Fibroblast of gingiva (primary cell): ENCODE measurements around the gene CLMP.
"Not testable (repeated sequence)": the region's sequence is repeated elsewhere in the genome, so short reads cannot be mapped to it uniquely, and the experiment has no call there.

Source experiments
- DNase-seq: peaks from one replicate; pipeline ENCODE4 v3.0.0-alpha.2; 2011; ENCODE audit warnings: low read depth

CLMP gene

GRCh38 chr11:123132881-123133280 is 62.2 kb downstream of the CLMP start:
- DNase-seq: no peak

GRCh38 chr11:123132034-123132766 is 62.8 kb downstream of the CLMP start:
- DNase-seq: peak; percentile 42

DNA sequence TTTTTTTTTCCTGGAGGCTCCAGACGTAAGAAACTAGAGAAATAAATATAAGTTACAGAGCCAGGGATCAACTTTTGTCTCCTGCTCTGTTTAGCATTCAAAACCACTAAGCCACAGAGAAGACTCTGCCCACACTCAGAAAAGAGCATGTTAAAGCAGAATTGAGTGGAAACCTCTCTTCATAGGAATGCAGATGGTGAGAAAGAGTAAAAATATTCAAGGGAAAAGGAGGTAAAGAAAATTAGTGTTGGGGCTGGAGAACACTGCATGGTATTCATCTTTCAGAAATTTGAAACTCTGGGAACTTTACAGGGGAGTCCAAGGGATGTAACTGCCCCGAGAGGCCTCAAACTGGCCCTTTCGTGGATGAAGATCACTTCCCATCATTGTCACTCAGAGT is 65.1 kb downstream of the CLMP start:
- peak; percentile 33 for DNase-seq

DNA sequence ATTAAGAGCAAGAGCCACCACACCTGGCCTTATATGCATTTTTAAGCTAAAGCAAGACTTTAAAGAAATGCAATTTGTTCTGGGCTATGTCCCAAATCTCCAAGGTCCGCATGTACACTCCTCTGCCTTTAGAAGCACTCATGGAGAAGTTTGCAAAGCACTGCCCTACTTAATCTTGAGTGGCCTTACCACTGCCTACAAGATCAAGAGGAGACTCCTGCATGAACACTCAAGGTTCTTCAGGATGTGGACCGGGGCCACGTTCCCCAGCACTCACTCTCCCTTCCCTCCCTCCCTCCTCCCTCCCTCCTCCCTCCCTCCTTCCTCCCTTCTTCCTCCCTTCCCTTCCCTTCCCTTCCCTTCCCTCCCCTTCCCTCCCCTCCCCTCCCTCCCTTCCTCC is 69.9 kb downstream of the CLMP start:
- DNase-seq: no peak

- DNase-seq: no peak
Observed at GRCh38 chr11:123122852-123123251, 72.2 kb downstream of the CLMP start.

- peak; percentile 73 for DNase-seq
Observed at GRCh38 chr11:123122341-123122740, 72.7 kb downstream of the CLMP start.

DNA sequence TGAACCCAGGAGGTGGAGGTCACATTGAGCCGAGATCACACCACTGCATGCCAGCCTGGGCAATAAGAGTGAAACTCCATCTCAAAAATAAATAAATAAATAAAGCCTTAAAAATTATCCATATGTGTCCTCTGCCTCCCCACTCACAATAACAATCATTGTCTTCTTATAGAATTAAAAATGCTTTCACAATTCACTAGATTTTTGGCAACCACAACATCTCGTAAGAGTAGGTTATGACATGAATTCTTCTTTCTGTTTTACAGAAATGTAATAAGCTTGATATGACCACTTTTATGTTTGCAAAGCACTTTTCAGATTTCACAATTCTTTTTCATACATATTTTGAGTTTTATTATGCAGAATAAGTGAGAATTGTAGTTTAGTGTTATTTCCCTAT is 78.6 kb downstream of the CLMP start:
- no peak for DNase-seq

GRCh38 chr11:123111465-123111864 is 83.6 kb downstream of the CLMP start:
- DNase-seq: peak; percentile 22

GRCh38 chr11:123110397-123110796 is 84.7 kb downstream of the CLMP start:
- no peak for DNase-seq

- DNase-seq: no peak
Observed at GRCh38 chr11:123107945-123108495, 87.0 kb downstream of the CLMP start.

DNA sequence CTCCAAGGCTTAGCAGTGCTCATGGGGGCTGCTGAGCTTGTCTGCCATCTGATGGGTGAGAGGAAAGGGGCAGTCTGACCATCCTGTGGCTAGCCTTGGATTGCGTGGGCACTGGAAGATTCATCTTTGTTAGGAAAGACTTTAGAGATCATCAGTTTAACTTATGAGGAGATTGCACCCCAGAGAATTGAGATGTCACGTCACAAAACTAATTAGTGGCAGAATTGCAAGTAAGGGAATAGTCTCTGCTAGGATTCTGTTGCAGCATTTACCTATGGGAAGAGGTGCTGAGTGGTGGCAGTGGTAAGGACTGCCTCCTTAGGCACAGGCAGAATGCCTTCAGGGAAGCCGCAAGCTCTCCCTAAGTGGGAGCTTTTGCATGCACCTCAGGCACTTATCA is 90.4 kb downstream of the CLMP start:
- no peak for DNase-seq

DNA sequence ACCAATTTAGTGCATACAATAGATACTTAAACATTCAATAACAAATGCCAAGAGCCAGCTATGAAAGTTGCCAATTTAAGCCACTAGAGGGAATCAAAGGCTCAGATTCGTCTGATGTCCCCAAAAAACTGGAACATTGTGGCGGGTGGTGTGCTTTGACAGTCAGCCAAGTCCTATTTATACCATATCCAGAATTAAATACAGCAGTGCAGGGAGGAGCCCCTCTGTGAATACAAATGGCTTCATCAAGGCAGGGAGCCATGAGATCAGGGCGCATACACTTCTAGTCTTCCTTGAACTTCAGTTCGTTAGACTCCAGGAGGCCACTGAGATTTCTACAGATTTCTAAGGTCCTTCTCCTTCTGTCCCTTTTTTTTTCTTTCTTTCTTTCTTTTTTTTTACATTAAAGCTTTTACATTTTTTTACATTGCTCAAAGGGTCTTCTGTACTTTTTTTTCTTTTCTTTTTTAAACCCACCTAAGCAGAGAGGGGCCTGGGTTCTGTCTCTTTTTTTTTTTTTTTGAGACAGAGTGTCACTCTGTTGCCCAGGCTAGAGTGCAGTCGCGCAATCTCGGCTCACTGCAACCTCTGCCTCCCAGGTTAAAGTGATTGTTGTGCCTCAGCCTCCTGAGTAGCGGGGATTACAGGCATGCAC is 91.6 kb downstream of the CLMP start:
- peak; percentile 87 for DNase-seq

DNA sequence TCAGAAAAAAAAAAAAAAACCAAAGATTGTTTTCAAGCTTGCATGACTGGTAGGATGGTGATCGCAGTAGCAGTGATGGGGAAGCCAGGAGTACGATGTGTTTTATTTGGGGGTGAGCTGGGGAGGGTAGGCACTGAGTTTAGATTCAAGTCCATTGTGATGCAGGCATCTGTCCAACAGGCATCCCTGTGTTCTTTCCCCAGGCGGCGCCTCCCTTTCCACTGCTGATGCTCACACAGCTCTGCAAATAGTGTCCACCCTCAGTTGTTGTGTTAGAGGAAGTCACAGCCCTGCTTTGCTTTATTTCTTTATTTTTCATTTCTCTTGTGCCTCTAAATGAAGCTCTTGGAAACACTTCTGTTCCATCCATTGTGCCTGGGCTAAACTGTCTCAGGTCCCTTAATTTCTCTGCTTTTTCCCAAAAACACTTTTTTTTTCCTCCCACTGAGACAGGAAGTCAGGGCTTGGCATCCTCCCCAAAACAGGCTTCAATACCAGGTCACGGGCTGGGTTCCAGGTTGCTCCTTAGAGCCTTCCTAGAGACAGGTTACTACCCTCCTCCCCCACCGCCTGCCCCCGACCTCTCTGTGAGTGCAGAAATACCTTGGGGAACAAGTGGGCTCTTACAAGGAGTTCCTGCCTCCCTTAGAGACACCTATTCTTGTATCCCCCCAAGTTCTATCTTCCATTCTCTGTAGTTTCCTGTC is 94.5 kb downstream of the CLMP start:
- no peak for DNase-seq

DNA sequence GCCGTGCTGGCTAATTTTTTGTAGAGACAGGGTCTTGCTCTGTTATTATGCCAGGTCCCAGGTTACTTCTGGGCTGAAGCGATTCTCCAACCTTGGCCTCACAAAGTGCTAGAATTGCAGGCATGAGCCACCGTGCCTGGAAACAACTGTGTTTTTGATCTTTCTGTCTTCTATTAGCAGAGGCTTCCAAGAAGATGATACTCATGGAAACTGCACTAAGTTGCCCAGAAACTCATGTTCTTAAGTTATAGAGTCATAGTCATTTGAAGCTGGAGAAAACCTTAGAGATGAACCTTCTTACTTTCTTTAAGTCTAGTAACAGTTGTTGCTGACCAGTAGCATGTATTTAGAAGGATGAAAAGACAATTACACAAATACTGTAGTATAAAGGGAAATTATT is 96.1 kb downstream of the CLMP start:
- peak; percentile 21 for DNase-seq

- no peak for DNase-seq
Observed at GRCh38 chr11:123093739-123094138, 101.3 kb downstream of the CLMP start.

GRCh38 chr11:123091506-123091905 is 103.5 kb downstream of the CLMP start:
- no peak for DNase-seq

GRCh38 chr11:123090168-123090567 is 104.9 kb downstream of the CLMP start:
- DNase-seq: not testable (repeated sequence)

GRCh38 chr11:123088896-123089295 is 106.2 kb downstream of the CLMP start:
- not testable (repeated sequence) for DNase-seq

DNA sequence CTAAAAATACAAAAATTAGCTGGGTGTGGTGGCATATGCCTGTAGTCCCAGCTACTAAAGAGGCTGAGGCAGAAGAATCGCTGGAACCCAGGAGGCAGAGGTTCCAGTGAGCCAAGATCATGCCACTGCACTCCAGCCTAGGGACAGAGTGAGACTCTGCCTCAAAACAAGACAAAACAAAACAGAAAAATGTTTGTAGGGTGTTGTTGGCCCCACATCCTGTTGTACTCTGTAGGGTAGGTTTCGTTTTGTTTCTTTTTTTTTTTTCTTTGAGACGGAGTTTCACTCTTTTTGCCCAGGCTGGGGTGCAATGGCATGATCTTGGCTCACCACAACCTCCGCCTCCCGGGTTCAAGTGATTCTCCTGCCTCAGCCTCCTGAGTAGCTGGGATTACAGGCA is 107.4 kb downstream of the CLMP start:
- not testable (repeated sequence) for DNase-seq

GRCh38 chr11:123086305-123086704 is 108.7 kb downstream of the CLMP start:
- DNase-seq: no peak

- DNase-seq: no peak
Observed at GRCh38 chr11:123085497-123085896, 109.6 kb downstream of the CLMP start.

DNA sequence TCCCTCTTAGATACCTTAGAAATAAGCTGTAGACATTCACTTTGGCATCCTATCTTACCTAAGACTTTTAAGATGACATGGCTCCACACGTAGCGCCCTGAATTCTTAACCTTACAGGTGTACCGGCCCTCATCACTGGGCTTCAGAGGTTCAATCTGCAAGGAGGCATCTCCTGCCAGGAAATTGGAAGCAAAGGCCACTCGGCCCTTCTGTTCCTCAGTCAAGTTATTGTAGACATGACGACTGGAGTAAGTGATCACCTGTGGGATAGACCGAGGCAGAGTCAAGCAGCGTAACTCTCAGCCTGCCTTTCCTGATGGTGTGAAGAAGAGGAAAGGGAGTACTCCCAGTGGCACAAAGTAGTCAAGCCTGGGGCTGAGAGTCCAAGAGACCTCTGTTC is 110.6 kb downstream of the CLMP start:
- DNase-seq: no peak

DNA sequence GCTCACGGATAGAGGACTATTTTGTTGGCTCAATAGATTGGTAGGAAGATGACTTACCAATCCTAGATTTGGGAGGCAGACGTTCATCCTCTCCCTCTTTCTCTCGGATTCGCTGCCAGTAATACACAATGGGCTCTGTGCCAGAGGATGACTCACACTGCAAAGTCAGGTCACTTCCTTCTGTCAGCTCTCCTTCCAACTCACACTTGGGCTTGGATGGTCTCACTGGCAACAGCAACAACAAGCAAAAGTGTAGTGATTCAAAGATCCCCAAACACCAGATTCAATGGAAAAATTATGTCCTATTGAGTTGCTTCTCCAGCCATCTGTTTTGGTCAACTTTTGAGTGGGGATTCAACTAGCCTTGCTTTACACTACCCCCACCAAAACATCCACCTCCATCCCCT is 111.4 kb downstream of the CLMP start:
- peak; percentile 93 for DNase-seq
